Measurements from ENCODE around the gene MBLAC2.

MBLAC2 gene

GRCh38 chr5:90446961-90447360 lies 27.6 kb downstream of the MBLAC2 start:
- no peak for DNase-seq

GRCh38 chr5:90440644-90441043 lies 33.9 kb downstream of the MBLAC2 start:
- DNase-seq: no peak

- no peak for DNase-seq
These were observed 36.5 kb downstream of the MBLAC2 start for GRCh38 chr5:90438100-90438499.

GRCh38 chr5:90437663-90438062 lies 36.9 kb downstream of the MBLAC2 start:
- DNase-seq: no peak

- peak; percentile 56 for DNase-seq
These were observed 40.4 kb downstream of the MBLAC2 start for GRCh38 chr5:90434116-90434714.

GRCh38 chr5:90424245-90424644 lies 50.3 kb downstream of the MBLAC2 start:
- DNase-seq: no peak

- no peak for DNase-seq
These were observed 53.4 kb downstream of the MBLAC2 start for GRCh38 chr5:90421136-90421535.

- no peak for DNase-seq
These were observed 56.4 kb downstream of the MBLAC2 start for GRCh38 chr5:90418214-90418613.

GRCh38 chr5:90410178-90410762 lies 64.3 kb downstream of the MBLAC2 start:
- DNase-seq: no peak

- DNase-seq: peak; percentile 88
These were observed 65.0 kb downstream of the MBLAC2 start, which contains the start of gene CETN3 for GRCh38 chr5:90409318-90410177. Gene CETN3, minus strand, starts transcription at chr5:90409756. Its CDS starts 95 bp downstream, at chr5:90409661.

- no peak for DNase-seq
These were observed 65.8 kb downstream of the MBLAC2 start for GRCh38 chr5:90408571-90409317.

Measured in activated naive CD4-positive, alpha-beta T cell treated with anti-CD3 and anti-CD28 coated beads, Interleukin-2, amount 50 U/mL, for 16 hours (primary cell).